Sigmoid colon (tissue), 4 donors: ENCODE results near the gene MRPL34.

ENCODE experiments used
- POLR2AphosphoS5 ChIP-seq, 4 donors: sonication (generic); formaldehyde crosslinking; IDR thresholded peaks; one replicate each; pipeline ENCODE4 v1.6.1; 2017; ENCODE audit warnings: antibody characterized with exemption in 4 of 4
- TF ChIP-seq, protein P1 (sequence below), 4 experiments: fragments of 450-650 bp in 3 of 4; fragments of 200-600 bp in 1 of 4; IDR thresholded peaks; one replicate each; pipeline ENCODE4 v1.5.1; 2016 to 2019; ENCODE audit warnings: antibody characterized with exemption in 4 of 4, mild to moderate bottlenecking in 3 of 4, moderate library complexity in 2 of 4

DNA sequence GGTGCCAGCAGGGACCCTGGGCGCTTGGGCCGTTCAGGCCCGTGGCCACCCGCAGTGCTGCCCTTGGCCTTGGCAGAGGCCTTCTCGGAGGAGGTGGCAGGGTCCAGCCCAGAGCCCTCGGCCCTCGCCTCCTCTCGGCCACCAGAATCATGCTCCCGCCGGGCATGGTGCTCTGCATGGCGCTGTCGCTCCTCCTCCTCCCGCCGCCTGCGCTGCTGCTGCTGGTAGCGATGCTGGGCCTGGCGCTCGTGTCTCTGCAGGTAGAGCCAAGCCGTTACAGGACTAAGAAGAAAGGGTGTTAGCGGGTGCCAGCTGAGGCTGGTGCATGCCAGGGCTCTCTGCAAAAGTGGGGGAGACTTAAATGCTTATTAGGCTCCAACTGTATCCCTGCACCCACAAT, 19.5 kb downstream of the MRPL34 start:
- no peak for TF ChIP-seq POLR2AphosphoS5 (IDR thresholded peaks at IDR 0.05)
- TF ChIP-seq, protein P1, sequence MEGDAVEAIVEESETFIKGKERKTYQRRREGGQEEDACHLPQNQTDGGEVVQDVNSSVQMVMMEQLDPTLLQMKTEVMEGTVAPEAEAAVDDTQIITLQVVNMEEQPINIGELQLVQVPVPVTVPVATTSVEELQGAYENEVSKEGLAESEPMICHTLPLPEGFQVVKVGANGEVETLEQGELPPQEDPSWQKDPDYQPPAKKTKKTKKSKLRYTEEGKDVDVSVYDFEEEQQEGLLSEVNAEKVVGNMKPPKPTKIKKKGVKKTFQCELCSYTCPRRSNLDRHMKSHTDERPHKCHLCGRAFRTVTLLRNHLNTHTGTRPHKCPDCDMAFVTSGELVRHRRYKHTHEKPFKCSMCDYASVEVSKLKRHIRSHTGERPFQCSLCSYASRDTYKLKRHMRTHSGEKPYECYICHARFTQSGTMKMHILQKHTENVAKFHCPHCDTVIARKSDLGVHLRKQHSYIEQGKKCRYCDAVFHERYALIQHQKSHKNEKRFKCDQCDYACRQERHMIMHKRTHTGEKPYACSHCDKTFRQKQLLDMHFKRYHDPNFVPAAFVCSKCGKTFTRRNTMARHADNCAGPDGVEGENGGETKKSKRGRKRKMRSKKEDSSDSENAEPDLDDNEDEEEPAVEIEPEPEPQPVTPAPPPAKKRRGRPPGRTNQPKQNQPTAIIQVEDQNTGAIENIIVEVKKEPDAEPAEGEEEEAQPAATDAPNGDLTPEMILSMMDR (IDR thresholded peaks at IDR 0.05), result no peak
